Thyroid gland (tissue), 4 donors: Measurements from ENCODE around the gene TGFBRAP1. TPM values are rescaled to one million over a fixed set of nuclear protein-coding genes. Genes with fewer than 3 reads are reported as not detected.
A peak's percentile ranks its signal among the peaks of the same experiment; 100 is the strongest.

Source experiments
- DNase-seq, 2 donors: peaks; one replicate each; pipeline ENCODE4 v3.0.0-alpha.2; 2019
- H3K27ac ChIP-seq, 3 donors: fragments of 200-600 bp; sonication (generic); 1 replicate in 2 of 3; 2 replicates in 1 of 3; pipeline ENCODE4 v1.5.1; 2016 to 2019; ENCODE audit warnings: mild to moderate bottlenecking in 1 of 3, moderate library complexity in 1 of 3
- H3K27me3 ChIP-seq: fragments of 200-600 bp; sonication (generic); one replicate; pipeline ENCODE4 v1.5.1; 2019
- H3K36me3 ChIP-seq, 2 donors: fragments of 200-600 bp; sonication (generic); one replicate each; pipeline ENCODE4 v1.5.1; 2016 to 2019
- H3K4me1 ChIP-seq, 2 donors: fragments of 200-600 bp; sonication (generic); one replicate each; pipeline ENCODE4 v1.5.1; 2017 to 2019
- H3K4me3 ChIP-seq, 3 donors: fragments of 200-600 bp; sonication (generic); replicated peaks in 1 of 3; 1 replicate in 2 of 3; 2 replicates in 1 of 3; pipeline ENCODE4 v1.5.1; 2016; ENCODE audit warnings: mild to moderate bottlenecking in 1 of 3
- H3K9me3 ChIP-seq: fragments of 200-600 bp; sonication (generic); one replicate; pipeline ENCODE4 v1.5.1; 2017
- POLR2A ChIP-seq, 2 donors: fragments of 450-650 bp; IDR thresholded peaks; one replicate each; pipeline ENCODE4 v1.6.1; 2017; ENCODE audit warnings: antibody characterized with exemption in 2 of 2, mild to moderate bottlenecking in 2 of 2, moderate library complexity in 1 of 2
- WGBS, 2 donors: methylation state at CpG; one replicate each; pipeline ENCODE4 v1.1.5; 2017; 5-methylcytosine and 5-hydroxymethylcytosine counted together
- intact Hi-C: fragments of 100-400 bp; cut with DNase I; formaldehyde crosslinking; loops from one replicate; pipeline ENCODE4 v1.15.1; 2023
- total RNA-seq, 4 donors: library from RNA; depleted of rRNA; stranded (reverse); fragments of >200 nt; gene quantifications; one replicate each; pipeline ENCODE4 v1.2.3, GENCODE V29; 2016
- TF ChIP-seq, protein P1 (sequence below), 6 experiments: fragments of 200-600 bp in 3 of 6; fragments of 450-650 bp in 3 of 6; sonication (generic) in 3 of 6; IDR thresholded peaks; one replicate each; pipeline ENCODE4 v1.5.1; 2016 to 2019; ENCODE audit warnings: antibody characterized with exemption in 6 of 6, mild to moderate bottlenecking in 2 of 6, inconsistent platforms in 1 of 6, moderate library complexity in 1 of 6

Gene TGFBRAP1
- total RNA-seq, 4 donors from 2014 or later: 35.4 to 53.2 (median 40.1) TPM

DNA sequence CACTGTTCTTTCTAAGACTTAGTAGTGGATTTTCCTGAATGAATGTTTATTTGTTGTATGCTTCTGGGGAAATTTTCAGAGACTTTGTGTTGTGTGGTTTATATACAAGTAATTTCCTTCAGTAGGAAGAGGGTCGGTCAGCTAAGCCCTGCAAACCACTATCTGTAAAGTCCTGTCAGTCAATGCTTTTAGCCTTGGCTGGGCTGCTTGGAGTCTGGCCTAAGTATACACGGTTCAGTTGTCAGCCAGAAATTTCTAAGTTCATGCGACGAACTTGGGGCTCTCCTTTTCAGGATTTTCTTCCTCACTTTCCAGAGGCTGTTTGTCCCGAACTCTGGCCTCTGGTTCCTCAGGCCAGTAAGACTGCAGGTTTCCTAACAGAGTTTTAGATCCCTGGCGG, 29.1 kb upstream of the TGFBRAP1 start:
- 66 to 80% methylated on average over 6 of the region's 6 CpGs for WGBS, 2 donors
- TF ChIP-seq, protein P1, sequence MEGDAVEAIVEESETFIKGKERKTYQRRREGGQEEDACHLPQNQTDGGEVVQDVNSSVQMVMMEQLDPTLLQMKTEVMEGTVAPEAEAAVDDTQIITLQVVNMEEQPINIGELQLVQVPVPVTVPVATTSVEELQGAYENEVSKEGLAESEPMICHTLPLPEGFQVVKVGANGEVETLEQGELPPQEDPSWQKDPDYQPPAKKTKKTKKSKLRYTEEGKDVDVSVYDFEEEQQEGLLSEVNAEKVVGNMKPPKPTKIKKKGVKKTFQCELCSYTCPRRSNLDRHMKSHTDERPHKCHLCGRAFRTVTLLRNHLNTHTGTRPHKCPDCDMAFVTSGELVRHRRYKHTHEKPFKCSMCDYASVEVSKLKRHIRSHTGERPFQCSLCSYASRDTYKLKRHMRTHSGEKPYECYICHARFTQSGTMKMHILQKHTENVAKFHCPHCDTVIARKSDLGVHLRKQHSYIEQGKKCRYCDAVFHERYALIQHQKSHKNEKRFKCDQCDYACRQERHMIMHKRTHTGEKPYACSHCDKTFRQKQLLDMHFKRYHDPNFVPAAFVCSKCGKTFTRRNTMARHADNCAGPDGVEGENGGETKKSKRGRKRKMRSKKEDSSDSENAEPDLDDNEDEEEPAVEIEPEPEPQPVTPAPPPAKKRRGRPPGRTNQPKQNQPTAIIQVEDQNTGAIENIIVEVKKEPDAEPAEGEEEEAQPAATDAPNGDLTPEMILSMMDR (IDR thresholded peaks at IDR 0.05): no peak
- no peak overlapping the region for H3K4me3 ChIP-seq
- H3K9me3 ChIP-seq: no peaks in the 10 kb centered on the region
- H3K4me1 ChIP-seq: peaks cover 0 to 4% of the 10 kb centered on the region in 2 donors
- DNase-seq: peak in 1 of 2 donors; percentile 25
- intact Hi-C loops: no loop called here
- H3K27me3 ChIP-seq: no peaks in the 10 kb centered on the region
- peaks cover 15 to 20% of the 10 kb centered on the region in 2 donors for H3K36me3 ChIP-seq
- no peak overlapping the region for H3K27ac ChIP-seq

DNA sequence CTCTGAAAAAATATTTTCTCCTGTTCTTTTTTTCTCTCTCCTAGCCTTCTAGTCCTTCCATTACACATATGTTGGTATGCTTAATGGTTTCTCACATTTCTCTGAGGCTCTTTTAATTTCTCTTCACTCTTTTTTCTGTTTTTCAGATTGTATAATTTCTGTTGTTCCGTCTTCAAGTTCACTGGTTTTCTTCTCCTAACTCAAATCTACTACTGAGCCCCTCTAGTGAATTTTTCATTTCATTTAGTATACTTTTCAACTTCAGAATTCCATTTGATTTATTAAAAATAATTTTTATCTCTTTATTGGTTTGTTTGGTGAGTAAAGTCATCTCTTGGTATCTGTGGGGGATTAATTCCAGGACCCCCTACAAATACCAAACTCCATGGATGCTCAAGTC, 27.6 kb upstream of the TGFBRAP1 start:
- intact Hi-C loops: no loop called here
- H3K36me3 ChIP-seq: peaks cover 5 to 20% of the 10 kb centered on the region in 2 donors
- 100% methylated on average over 1 of the region's 1 CpG for WGBS, 2 donors
- no peaks in the 10 kb centered on the region for H3K27me3 ChIP-seq
- H3K4me1 ChIP-seq: peaks cover 0 to 4% of the 10 kb centered on the region in 2 donors
- no peak overlapping the region for H3K27ac ChIP-seq
- no peak for TF ChIP-seq POLR2A (IDR thresholded peaks at IDR 0.05)
- TF ChIP-seq, protein P1 (IDR thresholded peaks at IDR 0.05): no peak
- no peak for DNase-seq
- H3K9me3 ChIP-seq: no peaks in the 10 kb centered on the region
- no peak overlapping the region for H3K4me3 ChIP-seq

DNA sequence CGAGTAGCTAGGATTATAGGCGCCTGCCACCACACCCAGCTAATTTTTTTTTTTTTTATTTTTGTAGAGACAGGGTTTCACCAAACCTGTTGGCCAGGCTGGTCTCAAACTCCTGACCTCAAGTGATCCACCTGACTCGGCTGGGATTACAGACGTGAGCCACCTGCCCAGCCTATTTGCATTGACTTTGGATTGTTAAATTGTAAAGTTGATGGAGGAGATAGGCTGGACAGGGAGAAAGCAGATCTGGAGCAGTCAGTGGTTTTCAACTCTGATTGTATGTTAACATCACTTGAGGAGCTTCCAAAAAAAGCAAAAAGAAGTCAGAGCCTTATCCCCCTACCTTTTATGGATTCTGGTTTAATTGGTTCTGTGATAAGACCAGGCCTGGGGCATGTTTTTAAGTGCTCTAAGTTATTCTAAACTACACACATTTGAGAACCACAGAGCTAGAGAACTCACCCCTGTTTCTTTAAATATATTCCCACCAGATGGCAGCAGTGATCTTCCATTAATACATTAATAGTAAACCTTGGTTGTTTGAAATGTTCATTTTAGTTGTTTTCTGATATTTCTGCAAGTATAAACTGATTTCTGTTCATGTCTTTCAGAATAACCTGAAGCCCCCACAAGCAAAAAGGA, 15.3 kb upstream of the TGFBRAP1 start:
- no peak overlapping the region for H3K4me3 ChIP-seq
- TF ChIP-seq, protein P1 (IDR thresholded peaks at IDR 0.05): peak in 3 of 6 experiments; percentile 31 to 43 (median 40)
- no peak for TF ChIP-seq POLR2A (IDR thresholded peaks at IDR 0.05)
- H3K4me1 ChIP-seq: no peaks in the 10 kb centered on the region
- intact Hi-C loops: no loop called here
- 77 to 83% methylated on average over 4 of the region's 4 CpGs for WGBS, 2 donors
- no peaks in the 10 kb centered on the region for H3K27me3 ChIP-seq
- no peaks in the 10 kb centered on the region for H3K9me3 ChIP-seq
- no peak for DNase-seq
- peaks cover 54 to 69% of the 10 kb centered on the region in 2 donors for H3K36me3 ChIP-seq
- no peak overlapping the region for H3K27ac ChIP-seq

DNA sequence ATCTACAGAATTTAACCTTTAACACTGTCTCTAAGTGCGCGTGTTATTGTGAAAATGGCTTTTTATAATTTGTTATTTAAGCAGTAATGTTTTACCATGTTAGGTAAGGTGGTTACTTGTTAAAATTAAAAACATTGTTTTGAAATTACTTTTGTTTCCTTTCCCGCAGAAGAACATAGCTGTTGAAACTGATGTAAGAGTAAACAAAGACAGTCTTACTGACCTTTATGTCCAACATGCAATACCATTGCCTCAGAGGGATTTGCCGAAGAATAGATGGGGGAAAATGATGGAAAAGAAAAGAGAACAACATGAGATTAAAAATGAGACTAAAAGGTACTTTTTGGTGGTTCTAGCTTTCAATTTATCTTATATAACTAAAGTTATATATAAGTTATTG, 9.9 kb upstream of the TGFBRAP1 start:
- Histone ChIP-seq H3K9me3 (no peaks in the 10 kb centered on the region), H3K4me3 (no peak overlapping the region), H3K4me1 (peaks cover 9 to 21% of the 10 kb centered on the region in 2 donors), H3K27ac (no peak overlapping the region), H3K27me3 (no peaks in the 10 kb centered on the region), H3K36me3 (peaks cover 31 to 32% of the 10 kb centered on the region in 2 donors)
- intact Hi-C loops: no loop called here
- TF ChIP-seq POLR2A (IDR thresholded peaks at IDR 0.05): no peak
- TF ChIP-seq, protein P1 (IDR thresholded peaks at IDR 0.05): no peak
- no peak for DNase-seq
- 87 to 93% methylated on average over 4 of the region's 4 CpGs for WGBS, 2 donors

DNA sequence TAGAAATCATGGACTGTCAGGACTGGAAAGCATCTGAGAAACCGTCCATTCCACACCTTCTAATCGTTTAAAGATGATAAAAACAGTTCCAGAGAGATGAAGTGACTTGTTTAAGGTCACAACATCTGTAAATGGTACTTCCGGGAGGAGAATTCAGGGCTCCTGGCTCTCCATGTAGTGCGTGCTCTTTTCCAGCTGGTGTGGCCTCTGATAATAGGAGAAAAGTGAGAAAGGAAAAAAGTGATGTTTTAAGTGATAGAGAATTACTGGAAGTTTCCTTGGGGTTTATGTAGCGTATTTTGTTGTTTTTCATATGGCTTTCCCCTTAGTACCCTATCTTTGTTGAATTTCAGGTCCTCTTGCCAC, 8.5 kb upstream of the TGFBRAP1 start:
- H3K4me3 ChIP-seq: peak overlapping the region; percentile 61 to 73 (median 70)
- DNase-seq: no peak
- H3K4me1 ChIP-seq: peaks cover 9 to 21% of the 10 kb centered on the region in 2 donors
- peaks cover 22 to 23% of the 10 kb centered on the region in 2 donors for H3K36me3 ChIP-seq
- no peaks in the 10 kb centered on the region for H3K9me3 ChIP-seq
- H3K27ac ChIP-seq: peak overlapping the region; percentile 86 to 95 (median 88)
- no peaks in the 10 kb centered on the region for H3K27me3 ChIP-seq
- 6 to 7% methylated on average over 5 of the region's 5 CpGs for WGBS, 2 donors
- TF ChIP-seq, protein P1 (IDR thresholded peaks at IDR 0.05): no peak
- TF ChIP-seq POLR2A (IDR thresholded peaks at IDR 0.05): no peak
- intact Hi-C loops: no loop called here
